ENCODE measurements around the gene GSTK1. TPM values are rescaled to one million over a fixed set of nuclear protein-coding genes. Genes with fewer than 3 reads are reported as not detected.

The GSTK1 gene
- total RNA-seq, 1 donor: 69.1 TPM

- no peak within 1 kb of the TSS for H3K4me3 ChIP-seq (ENCODE audit: low read depth, low read length)
- no peak for DNase-seq (ENCODE audit: low read depth)
- TF ChIP-seq CTCF (IDR thresholded peaks at IDR 0.05; ENCODE audit: insufficient read depth, low read depth, low read length): no peak
These were observed 52.5 kb downstream of the GSTK1 start, which contains the start of gene CLCN1 for GRCh38 chr7:143315776-143316175. TSS of gene CLCN1 (plus strand) at chr7:143316111. CDS start at chr7:143316213, 102 bp downstream.

- H3K4me3 ChIP-seq (ENCODE audit: low read depth, low read length): no peak overlapping the region
- no peak for TF ChIP-seq CTCF (IDR thresholded peaks at IDR 0.05; ENCODE audit: insufficient read depth, low read depth, low read length)
- no peak for DNase-seq (ENCODE audit: low read depth)
These were observed 53.3 kb downstream of the GSTK1 start for GRCh38 chr7:143316492-143316891.

- no peak overlapping the region for H3K4me3 ChIP-seq (ENCODE audit: low read depth, low read length)
- no peak for TF ChIP-seq CTCF (IDR thresholded peaks at IDR 0.05; ENCODE audit: insufficient read depth, low read depth, low read length)
- DNase-seq (ENCODE audit: low read depth): peak; percentile 91
These were observed 55.4 kb downstream of the GSTK1 start for GRCh38 chr7:143318661-143319060.

Small RNAs within 50 kb of the gene (small RNA-seq; reads per million reads assigned to genes)
- gene AC073342.3 (not detected), gene RN7SL481P (not detected), gene RN7SL535P (not detected)

Other genes with a start within 250 kb of the GSTK1 start
- not detected in 2 replicates for gene OR9A2, start 236.3 kb upstream of the GSTK1 start, total RNA-seq
- not detected in 2 replicates for gene OR6V1, start 211.1 kb upstream of the GSTK1 start, total RNA-seq
- not detected in 2 replicates for gene PIP, start 131.4 kb upstream of the GSTK1 start, total RNA-seq
- gene TAS2R39, start 80.0 kb upstream of the GSTK1 start, total RNA-seq: not detected in 2 replicates
- gene TAS2R40, start 41.4 kb upstream of the GSTK1 start, total RNA-seq: not detected in 2 replicates
- gene TMEM139, start 21.5 kb downstream of the GSTK1 start, total RNA-seq: not detected in 2 replicates
- gene CASP2, start 24.9 kb downstream of the GSTK1 start, total RNA-seq: 11.9 and 16.0 TPM in 2 replicates
- under 0.01 TPM in 2 replicates for gene CLCN1, start 52.7 kb downstream of the GSTK1 start, total RNA-seq
- 1.3 and 2.2 TPM in 2 replicates for gene FAM131B, start 99.3 kb downstream of the GSTK1 start, total RNA-seq
- 71.7 and 96.3 TPM in 2 replicates for gene ZYX, start 117.9 kb downstream of the GSTK1 start, total RNA-seq
- 0.32 TPM in 1 of 2 replicates, not detected in the other for gene EPHA1, start 145.4 kb downstream of the GSTK1 start, total RNA-seq
- gene TAS2R60, start 180.0 kb downstream of the GSTK1 start, total RNA-seq: not detected in 2 replicates
- gene TAS2R41, start 214.4 kb downstream of the GSTK1 start, total RNA-seq: not detected in 2 replicates

Data from fibroblast of villous mesenchyme (primary cell).